ENCODE data around the gene MPP7. TPM values are rescaled to one million over a fixed set of nuclear protein-coding genes. Genes with fewer than 3 reads are reported as not detected.

MPP7 gene
- total RNA-seq, 1 donor from 2014 or later, result 19.0 TPM

DNA sequence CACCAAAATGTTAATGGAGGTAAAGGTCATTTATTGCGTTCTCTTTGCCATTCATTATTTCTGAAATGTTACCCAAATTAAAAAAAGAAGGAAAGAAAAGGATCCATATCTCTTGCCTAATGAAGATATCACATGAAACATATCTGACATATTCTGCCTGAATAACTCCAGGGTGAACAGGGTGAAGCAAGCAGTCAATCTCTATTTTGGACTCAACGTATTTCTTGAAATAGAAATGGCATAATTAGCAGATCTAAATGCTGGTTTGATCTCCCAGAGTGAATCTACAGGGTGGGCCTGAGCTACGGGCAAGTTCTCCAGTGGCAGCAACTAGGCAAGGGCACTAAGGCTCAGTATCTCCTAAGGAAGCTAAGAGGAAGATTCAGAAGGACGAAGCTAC lies 24.0 kb downstream of the MPP7 start:
- TF ChIP-seq, protein P1, sequence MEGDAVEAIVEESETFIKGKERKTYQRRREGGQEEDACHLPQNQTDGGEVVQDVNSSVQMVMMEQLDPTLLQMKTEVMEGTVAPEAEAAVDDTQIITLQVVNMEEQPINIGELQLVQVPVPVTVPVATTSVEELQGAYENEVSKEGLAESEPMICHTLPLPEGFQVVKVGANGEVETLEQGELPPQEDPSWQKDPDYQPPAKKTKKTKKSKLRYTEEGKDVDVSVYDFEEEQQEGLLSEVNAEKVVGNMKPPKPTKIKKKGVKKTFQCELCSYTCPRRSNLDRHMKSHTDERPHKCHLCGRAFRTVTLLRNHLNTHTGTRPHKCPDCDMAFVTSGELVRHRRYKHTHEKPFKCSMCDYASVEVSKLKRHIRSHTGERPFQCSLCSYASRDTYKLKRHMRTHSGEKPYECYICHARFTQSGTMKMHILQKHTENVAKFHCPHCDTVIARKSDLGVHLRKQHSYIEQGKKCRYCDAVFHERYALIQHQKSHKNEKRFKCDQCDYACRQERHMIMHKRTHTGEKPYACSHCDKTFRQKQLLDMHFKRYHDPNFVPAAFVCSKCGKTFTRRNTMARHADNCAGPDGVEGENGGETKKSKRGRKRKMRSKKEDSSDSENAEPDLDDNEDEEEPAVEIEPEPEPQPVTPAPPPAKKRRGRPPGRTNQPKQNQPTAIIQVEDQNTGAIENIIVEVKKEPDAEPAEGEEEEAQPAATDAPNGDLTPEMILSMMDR (IDR thresholded peaks at IDR 0.05; ENCODE audit: partially characterized antibody, unreplicated experiment), result no peak
- Mint-ChIP-seq H3K27ac (ENCODE audit: unreplicated experiment) (no peak overlapping the region), H3K4me1 (ENCODE audit: low read depth, unreplicated experiment) (peaks cover 32% of the 10 kb centered on the region), H3K36me3 (ENCODE audit: unreplicated experiment) (no peaks in the 10 kb centered on the region), H3K27me3 (ENCODE audit: unreplicated experiment) (no peaks in the 10 kb centered on the region), H3K9me3 (ENCODE audit: unreplicated experiment) (no peaks in the 10 kb centered on the region), H3K4me3 (ENCODE audit: unreplicated experiment) (no peak overlapping the region)
- no peak for DNase-seq

DNA sequence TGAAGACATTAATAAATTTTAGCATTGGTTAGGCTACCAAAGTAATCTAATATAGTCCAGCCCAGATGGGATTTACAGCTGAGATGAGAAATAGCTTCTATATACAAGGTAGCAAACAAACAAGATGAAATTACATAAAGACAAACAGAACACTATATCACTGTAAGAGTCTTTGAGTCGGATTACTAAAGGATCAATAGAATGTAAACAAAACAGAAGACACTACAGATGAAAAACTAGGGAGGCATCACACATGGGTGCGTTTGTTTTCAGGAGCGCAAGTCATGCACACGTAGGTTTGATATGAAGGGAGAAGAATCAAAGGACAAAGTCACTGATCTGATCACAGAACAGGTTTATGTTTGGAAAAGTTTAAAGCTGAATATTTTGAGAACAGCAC lies 26.5 kb downstream of the MPP7 start:
- Mint-ChIP-seq H3K9me3 (ENCODE audit: unreplicated experiment) (no peaks in the 10 kb centered on the region), H3K27ac (ENCODE audit: unreplicated experiment) (no peak overlapping the region), H3K36me3 (ENCODE audit: unreplicated experiment) (no peaks in the 10 kb centered on the region), H3K4me3 (ENCODE audit: unreplicated experiment) (no peak overlapping the region), H3K4me1 (ENCODE audit: low read depth, unreplicated experiment) (peaks cover 17% of the 10 kb centered on the region), H3K27me3 (ENCODE audit: unreplicated experiment) (no peaks in the 10 kb centered on the region)
- TF ChIP-seq, protein P1 (IDR thresholded peaks at IDR 0.05; ENCODE audit: partially characterized antibody, unreplicated experiment), result no peak
- DNase-seq, result no peak

DNA sequence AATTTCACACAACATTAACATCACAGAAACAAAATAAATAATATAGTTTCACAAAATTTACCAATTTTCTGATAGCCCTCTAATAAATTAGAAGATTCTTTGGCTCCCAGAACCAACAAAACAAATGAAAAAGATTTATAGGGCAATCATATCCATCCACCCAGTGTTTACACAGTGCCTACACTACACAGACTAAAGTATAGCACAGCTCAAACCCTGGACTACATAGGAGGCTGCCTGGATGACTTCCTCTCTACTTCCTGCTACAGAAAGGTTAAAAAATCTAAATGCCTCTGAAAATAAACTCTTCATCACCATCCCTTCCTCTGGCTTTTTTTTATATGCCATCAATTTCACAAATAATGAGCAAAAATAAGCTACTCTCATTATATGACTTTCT lies 28.4 kb downstream of the MPP7 start:
- no peak for DNase-seq
- Mint-ChIP-seq H3K4me3 (ENCODE audit: unreplicated experiment) (no peak overlapping the region), H3K27ac (ENCODE audit: unreplicated experiment) (no peak overlapping the region), H3K4me1 (ENCODE audit: low read depth, unreplicated experiment) (peaks cover 13% of the 10 kb centered on the region), H3K27me3 (ENCODE audit: unreplicated experiment) (peaks cover 4% of the 10 kb centered on the region), H3K9me3 (ENCODE audit: unreplicated experiment) (no peaks in the 10 kb centered on the region), H3K36me3 (ENCODE audit: unreplicated experiment) (no peaks in the 10 kb centered on the region)
- TF ChIP-seq, protein P1 (IDR thresholded peaks at IDR 0.05; ENCODE audit: partially characterized antibody, unreplicated experiment), result no peak

DNA sequence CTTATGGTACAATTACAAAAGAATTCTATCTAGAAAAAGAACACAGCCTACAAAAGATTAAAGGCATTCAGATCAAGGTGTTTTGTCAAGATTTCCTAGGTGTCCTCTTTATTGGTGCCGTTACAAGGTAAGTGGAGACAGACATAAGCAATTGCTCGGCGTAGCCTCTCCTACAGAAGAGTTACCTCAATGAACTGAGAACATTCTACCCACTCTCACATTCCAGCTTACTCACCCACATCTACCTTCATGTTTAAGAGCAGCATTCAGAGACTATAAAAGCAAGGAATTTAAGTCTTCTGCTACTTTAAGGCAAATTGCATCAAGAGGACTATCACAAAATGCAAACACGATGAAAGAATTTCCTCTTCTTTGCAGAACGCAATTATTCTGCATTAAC lies 29.5 kb downstream of the MPP7 start:
- H3K27me3 Mint-ChIP-seq (ENCODE audit: unreplicated experiment), result peaks cover 4% of the 10 kb centered on the region
- no peak overlapping the region for H3K4me3 Mint-ChIP-seq (ENCODE audit: unreplicated experiment)
- no peak for DNase-seq
- TF ChIP-seq, protein P1 (IDR thresholded peaks at IDR 0.05; ENCODE audit: partially characterized antibody, unreplicated experiment), result no peak
- H3K9me3 Mint-ChIP-seq (ENCODE audit: unreplicated experiment), result no peaks in the 10 kb centered on the region
- H3K36me3 Mint-ChIP-seq (ENCODE audit: unreplicated experiment), result no peaks in the 10 kb centered on the region
- H3K4me1 Mint-ChIP-seq (ENCODE audit: low read depth, unreplicated experiment), result peaks cover 16% of the 10 kb centered on the region
- no peak overlapping the region for H3K27ac Mint-ChIP-seq (ENCODE audit: unreplicated experiment)

DNA sequence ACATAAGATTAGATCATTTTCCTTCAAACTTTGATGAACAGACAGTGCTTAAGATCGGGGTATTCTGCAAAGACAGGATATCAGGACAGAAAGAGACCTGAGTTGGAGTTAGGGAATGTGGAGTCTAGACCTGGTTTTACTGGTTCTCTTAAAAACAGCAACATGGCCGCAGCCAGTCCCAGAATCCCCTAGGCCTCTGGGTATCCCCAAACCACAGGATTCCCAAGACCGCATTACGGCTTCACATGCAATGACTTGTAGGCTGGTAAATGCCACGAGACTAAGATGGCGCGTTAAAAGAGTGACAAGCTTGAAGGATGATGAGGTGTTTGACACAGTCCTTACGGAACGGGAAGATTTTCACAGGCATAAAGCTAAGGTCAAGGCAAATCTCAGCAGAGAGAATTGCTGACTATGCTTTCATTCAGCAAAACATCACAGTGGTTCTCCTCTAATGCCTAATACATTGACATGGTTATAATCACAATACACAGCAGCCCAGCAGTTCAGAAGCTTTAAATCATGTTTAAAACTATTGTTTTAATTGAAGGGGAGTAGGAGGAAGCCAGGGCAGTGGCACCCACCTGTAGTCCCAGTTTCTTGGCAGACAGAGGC lies 32.9 kb downstream of the MPP7 start:
- no peaks in the 10 kb centered on the region for H3K36me3 Mint-ChIP-seq (ENCODE audit: unreplicated experiment)
- H3K27ac Mint-ChIP-seq (ENCODE audit: unreplicated experiment), result no peak overlapping the region
- peaks cover 18% of the 10 kb centered on the region for H3K4me1 Mint-ChIP-seq (ENCODE audit: low read depth, unreplicated experiment)
- DNase-seq, result no peak
- peaks cover 4% of the 10 kb centered on the region for H3K27me3 Mint-ChIP-seq (ENCODE audit: unreplicated experiment)
- TF ChIP-seq, protein P1 (IDR thresholded peaks at IDR 0.05; ENCODE audit: partially characterized antibody, unreplicated experiment), result no peak
- peaks cover 7% of the 10 kb centered on the region for H3K9me3 Mint-ChIP-seq (ENCODE audit: unreplicated experiment)
- H3K4me3 Mint-ChIP-seq (ENCODE audit: unreplicated experiment), result peak overlapping the region; percentile 41
